GM18526 (cell line): Measurements from ENCODE around the gene TGFBR1.

Experiments
- POLR2A ChIP-seq: IDR thresholded peaks from 3 replicates; pipeline ENCODE4 v1.6.1; 2011; ENCODE audit not compliant: insufficient read length; ENCODE audit errors: extremely low read depth

The TGFBR1 gene

DNA sequence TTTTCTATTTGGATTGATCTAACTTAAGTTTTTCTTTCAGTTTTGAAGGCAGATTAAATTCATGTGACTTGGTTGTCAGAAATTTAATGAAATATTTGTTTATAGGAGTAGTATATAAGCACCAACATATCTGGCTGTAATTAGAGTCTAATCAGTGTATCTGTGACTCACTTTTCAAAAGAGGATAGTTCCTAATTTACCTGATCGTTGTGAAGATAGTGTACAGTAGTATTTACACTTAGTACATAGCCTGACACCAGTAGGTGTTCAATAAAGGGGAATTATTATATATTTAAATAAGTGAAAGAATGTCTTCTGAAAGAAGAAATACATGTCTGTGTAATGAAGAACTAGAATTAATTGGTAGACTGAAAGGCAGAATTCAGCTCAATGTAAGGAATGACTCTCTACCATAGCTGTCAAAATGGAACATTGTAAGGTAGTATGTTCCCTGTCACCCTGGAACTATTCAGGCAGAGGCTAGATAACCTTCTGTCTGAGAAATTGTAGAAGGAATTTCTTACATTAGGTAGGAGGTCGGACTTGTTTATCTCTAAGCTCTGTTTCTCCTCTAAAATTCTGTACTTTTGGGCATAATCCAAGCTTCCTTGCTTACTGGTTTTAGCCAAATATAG is 8.6 kb downstream of the TGFBR1 start:
- TF ChIP-seq POLR2A: no peak

DNA sequence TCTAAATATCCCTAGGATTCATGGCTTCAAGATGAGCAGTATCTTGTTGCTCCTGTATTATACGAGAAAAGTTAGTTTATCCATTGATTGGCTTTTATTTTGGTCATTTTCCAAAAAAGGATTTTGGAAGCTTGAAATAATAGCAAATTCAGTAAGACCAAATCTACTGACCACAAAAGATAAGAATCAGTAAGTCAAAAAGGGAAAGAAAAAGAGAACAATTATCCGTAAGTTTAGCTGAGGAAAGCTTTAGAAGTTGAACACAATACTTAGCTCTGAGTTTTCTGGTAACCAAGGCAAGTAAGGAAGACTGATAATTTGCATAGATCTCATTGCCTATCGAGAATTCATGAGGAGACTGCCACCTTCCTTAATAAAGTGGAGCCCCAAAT is 9.1 kb downstream of the TGFBR1 start:
- no peak for TF ChIP-seq POLR2A

DNA sequence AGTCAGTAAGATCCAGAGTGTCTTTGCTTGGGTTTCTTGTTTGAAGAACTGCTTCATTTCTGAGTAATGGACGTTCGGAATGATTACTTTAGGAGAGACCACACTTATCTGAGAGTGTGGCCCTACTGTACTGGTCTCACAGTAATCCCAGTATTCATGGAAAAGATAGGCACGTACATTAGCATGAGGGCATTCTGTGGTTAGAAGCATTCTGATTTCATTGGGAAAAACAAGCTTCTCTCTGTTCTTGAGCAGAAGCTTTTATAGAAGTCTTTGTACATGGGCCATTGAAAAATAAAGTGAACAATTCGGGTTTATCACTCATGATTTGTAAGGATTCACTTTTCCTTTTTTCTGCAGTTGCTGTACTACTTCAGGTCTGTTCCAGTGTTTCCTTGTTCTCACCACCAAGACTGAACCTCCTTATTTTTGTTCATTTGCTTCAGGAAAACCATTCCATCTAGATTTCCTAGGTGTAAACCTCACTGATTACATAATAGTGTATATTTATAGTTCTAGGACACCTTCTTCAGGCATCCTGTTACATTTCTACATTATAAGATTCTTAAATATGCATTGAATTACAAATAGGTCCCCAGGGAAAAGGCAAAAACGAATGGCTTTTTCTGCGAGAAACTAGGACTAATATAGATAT is 10.1 kb downstream of the TGFBR1 start:
- no peak for TF ChIP-seq POLR2A

DNA sequence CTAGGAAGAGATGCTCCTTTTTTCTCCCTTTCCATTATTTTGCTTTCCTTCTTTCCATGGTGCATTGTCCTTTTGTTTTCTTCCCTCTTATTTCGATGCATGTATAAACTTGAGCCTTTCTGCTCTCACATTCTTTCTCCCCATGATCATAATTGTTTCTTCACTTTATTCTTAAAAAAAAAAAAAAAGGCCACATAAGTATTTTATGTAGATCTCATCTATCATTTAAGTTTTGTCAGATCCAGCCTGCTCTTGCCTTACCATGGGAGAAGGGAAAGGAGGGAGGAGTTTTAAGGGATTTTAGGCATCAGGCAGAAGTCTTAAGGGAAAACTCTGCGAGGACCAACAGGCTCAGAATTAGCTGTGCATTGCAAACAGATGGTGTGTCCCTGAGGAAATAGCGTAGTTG is 11.1 kb downstream of the TGFBR1 start:
- TF ChIP-seq POLR2A: no peak

DNA sequence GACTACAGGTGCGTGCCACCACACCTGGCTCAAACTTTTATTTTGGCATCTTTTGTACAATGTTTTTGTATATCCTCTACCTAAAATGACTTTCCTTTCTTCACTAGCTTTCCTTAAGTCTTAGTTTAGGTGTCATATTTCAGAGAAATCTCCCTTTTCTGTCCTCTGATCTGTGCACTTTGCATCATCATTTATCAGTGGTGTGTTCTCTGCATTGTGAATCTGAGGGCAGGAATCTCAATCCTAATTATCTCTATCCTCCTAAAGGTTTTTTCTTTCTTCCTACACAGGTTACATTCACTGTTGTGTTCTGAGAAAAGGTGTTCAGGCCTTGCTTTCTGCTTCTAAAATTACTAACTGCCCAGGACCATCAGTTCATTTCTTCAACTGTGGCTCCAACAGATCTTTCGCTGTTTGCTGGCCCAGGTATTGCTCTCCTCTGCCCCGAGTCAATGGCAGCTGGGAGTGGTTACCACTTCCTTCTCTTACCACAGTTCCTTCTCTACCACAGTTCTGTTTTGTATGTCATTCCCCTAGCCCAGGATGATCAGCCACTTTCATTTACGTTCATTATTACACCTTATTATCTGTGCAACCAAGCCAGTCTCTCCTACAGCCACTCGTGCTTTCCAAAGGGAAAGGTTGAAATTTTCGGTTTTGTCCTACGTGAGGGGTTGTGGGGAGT is 14.0 kb downstream of the TGFBR1 start:
- no peak for TF ChIP-seq POLR2A

DNA sequence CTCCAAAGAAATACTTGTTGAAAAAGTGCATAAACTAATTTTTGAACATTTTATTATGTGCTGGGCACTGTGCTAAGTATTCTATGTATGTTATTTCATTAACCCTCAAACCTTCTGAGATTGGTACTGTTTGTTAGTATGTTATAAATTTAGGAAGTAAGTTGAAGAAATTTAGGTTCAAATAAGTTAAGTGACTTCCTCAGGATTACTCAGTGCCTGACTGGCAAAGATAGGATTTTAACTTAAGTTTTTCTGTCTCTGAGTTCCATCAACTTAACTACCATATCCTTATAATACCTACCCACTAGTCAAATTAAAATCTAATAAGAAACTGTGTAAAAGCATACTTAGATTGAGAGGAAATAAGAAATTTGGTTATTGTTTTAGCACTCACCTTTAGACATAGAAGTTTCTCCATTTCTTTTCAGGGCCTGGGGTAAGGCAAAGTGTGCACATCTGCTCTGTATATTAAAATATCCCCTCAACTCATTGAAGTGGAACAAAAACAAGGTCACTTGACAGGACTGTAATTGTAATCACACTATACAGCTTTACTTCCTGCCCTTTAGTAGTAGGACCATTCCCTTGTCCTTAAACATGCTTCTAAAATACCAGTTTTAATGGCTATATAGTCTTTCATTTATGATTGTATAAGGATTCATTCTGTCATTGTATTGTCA is 15.2 kb downstream of the TGFBR1 start:
- no peak for TF ChIP-seq POLR2A

DNA sequence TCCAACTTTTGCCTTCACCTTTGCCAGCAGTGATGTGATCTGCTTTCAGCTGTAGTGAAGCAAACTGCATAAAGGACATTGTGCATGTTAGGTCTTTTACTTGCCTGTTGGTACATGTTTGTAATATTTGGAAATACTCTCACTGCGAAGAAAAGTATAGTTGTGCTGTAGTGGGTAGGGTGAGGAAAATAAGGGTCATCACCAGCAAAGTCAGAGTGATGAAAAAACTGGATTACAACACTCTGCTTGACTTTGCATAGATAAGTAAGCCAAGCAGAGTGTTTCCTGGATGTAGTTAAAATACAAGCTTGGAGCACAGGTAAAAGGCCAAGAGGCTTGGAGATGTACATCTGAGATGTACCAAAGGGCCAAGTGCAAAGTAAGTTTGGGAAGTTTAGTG is 16.7 kb downstream of the TGFBR1 start:
- no peak for TF ChIP-seq POLR2A

DNA sequence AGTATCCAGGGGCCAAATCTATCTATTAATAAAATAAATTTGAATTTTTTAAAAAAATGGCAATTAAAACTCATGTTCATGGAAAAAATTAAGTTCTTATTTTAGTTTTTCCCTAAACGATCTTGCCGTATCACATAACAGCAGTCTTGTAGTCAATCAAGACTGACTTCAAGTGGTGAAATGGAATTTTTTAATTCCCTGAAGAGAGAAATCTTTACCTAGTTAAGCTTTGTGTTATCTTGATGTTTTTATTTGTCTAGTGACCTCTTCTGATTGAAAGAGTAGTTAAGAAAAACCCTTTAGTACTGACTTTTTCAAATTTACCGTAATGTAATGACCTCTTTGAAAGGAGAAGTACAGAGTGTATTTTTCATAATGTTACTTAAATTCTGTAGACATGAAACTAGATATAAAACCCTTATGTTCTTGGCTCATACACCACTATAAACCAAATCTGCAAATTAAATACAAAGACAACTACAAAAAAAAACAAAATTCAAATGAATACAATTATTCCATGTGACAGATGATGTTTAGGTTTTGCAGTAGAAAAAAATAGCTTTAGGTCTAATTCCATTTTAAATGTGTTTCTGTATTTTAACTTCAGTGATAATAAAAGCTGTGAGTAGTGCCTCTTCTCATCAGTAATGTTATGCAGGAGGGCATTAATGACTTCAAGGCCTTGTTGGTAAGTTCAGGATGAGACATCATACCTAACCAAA is 19.8 kb downstream of the TGFBR1 start:
- TF ChIP-seq POLR2A: no peak

DNA sequence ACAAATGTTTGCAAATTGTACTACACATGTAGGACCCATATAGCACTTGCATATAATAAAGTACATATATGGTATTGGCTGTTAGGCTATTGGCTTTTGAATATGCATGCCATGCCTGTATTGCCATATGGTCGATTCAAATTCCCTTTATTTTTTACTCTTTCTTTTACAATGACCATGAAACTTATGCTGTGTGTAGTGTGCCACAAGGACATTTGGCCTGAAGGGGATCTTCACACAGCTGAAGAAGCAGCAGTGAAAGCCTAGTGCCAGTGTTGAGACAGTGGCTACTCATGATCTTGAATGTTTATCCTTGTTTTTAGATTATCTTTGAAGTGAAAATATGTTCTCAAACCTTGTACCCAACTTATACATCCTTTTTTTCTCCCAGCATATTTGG is 20.5 kb downstream of the TGFBR1 start:
- TF ChIP-seq POLR2A: no peak

DNA sequence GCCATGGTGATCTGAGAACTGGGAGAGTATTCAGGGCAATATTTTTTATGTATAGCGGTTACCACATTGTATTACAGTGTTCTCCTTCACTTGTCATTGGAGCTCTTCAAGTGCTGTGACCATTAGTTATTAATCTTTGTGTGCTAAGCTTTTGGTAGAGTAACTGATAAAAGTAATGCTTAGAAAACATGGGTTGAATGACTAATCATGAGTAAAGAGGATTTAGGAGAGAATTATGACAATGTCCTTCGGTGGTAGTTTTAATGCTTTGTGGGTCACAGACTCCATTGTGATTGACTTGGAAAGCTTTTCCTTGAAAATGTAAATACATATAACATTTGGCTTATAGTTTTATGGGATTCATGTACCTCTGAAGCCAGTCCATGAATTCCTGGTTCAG is 21.4 kb downstream of the TGFBR1 start:
- TF ChIP-seq POLR2A: no peak

DNA sequence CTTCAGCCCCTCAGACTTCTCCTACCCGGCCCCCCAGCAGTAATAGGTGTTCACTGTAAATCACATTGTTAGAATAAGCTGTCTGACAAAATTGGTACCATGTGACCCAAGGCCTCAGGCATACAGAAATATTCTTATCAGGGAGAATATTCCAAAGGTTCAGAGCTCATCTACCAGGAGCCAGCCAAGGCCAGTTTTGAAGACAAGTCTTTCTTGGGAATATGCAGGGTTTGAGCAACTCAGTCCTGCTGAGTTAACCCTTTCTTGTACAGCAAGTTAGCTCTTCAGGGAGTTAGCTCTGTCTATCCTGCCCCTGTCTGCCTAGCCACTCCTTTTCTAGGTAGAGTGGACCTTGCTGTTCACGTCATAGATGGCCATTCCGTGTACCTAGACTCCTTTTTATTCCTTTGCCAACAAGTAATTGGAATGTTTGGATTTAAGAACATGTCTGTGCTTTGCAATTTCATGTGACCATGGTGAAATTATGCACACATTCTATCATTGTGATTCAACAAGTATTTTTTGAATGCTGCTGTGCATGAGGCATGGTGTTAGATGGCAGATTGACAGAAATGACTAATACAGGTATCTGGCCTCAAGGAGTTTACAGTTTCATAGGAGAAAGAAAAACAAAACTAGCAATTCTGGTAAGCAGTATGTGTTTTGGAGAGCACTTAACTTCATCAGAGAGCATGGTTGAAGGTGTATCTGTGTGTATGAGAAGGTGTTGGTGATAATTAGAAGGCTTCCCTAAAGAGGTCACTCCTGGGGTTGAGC is 22.6 kb downstream of the TGFBR1 start:
- TF ChIP-seq POLR2A: no peak

DNA sequence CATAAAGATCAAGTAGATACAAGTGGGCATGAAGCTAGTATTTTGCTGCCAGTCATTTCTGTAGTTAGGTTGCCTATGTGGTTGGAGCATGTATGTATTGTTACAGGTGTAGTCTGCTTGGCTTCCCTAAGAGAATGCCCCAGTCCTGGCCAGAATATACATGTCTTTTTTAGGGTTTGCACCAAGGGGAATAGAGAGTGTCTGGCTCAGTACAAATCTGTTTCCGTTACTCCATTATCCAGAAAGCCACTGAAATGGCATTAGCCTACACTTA is 23.2 kb downstream of the TGFBR1 start:
- no peak for TF ChIP-seq POLR2A

DNA sequence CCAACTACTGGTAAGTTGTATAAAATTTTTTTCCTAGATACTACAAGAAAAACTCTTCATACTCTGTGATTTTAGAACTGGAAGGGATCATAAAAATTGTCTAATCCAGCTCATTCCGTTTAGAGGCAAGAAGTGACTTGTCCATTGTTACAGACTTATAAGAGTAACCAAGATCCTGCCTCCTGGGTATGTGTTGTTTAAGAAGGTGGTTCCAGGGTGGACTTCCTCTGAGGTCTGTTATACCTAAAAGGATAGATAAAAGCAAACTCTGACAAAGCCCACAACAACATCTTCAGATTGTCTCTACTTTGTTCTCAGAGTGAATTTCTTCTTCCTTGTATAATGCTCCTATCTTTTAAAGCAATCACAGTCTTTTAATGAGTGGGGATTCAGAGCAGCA is 24.2 kb downstream of the TGFBR1 start:
- no peak for TF ChIP-seq POLR2A

DNA sequence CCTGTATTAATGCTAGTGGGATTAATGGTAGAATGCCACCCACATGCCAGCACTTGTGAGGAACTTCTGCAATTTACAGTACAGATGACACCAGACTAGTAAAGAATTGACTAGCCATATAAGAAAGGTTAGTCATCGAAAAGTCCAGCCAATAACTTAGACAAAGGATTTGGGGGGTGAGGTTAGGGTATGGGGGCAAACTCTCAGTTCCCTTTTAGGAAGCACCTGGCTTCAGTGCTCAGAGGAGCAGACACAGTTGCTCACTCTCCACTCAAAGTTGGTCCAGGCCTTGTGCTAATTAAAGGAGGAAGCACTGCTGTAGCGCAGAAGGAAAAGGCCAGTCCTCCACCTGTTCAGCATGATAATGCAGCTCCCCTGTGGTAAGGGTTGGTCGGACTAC is 25.2 kb downstream of the TGFBR1 start:
- no peak for TF ChIP-seq POLR2A

DNA sequence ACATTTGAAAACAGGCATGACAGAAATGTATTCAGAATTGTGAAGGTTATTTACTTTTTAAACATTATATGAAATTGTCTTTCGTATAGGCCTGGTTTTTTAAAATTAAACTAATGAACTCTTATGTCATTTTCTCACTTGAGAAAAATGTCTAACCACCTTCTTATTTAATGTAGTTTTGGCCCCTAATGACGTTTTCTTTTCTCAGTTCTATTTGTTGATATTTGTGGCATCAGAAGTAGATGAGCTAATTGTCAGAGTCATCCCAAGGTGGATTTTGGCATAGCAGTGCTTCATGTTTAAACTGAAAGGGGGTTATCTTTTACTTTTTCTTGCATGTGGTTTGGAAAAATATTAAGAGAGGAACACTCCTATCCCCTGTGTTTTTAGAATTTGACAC is 28.2 kb downstream of the TGFBR1 start:
- no peak for TF ChIP-seq POLR2A
